GM12878 (cell line): ENCODE measurements around the gene ACACA. TPM values are rescaled to one million over a fixed set of nuclear protein-coding genes. Genes with fewer than 3 reads are reported as not detected.

Experiments
- ASH2L ChIP-seq: fragments of 300-600, 200-600 bp; sonication (generic); IDR thresholded peaks from 2 replicates; pipeline ENCODE4 v1.6.1; 2017; ENCODE audit warnings: low read depth, mild to moderate bottlenecking, borderline replicate concordance
- ATF3 ChIP-seq: IDR thresholded peaks from 2 replicates; pipeline ENCODE4 v1.6.1; 2011; ENCODE audit warnings: low read depth, mild to moderate bottlenecking, low read length, moderate library complexity, borderline replicate concordance; ENCODE audit errors: extremely low read depth
- ATF7 ChIP-seq: fragments of 450-650 bp; IDR thresholded peaks from 2 replicates; pipeline ENCODE4 v1.6.1; 2016; ENCODE audit warnings: low read depth, mild to moderate bottlenecking
- CBX5 ChIP-seq: sonication (generic); IDR thresholded peaks from 2 replicates; pipeline ENCODE4 v1.6.1; 2016; ENCODE audit warnings: low read depth, moderate library complexity, mild to moderate bottlenecking, inconsistent platforms
- CEBPZ ChIP-seq: fragments of 150-350 bp; IDR thresholded peaks from 2 replicates; pipeline ENCODE4 v1.6.1; 2016; ENCODE audit warnings: low read depth, low read length
- HCFC1 ChIP-seq: fragments of 150-350 bp; IDR thresholded peaks from 2 replicates; pipeline ENCODE4 v1.6.1; 2014; ENCODE audit warnings: low read length
- NFXL1 ChIP-seq: fragments of 450-650 bp; IDR thresholded peaks from 2 replicates; pipeline ENCODE4 v1.6.1; 2017; ENCODE audit warnings: antibody characterized with exemption, mild to moderate bottlenecking, borderline replicate concordance
- NFYB ChIP-seq: IDR thresholded peaks from 2 replicates; pipeline ENCODE4 v1.6.1; 2011; ENCODE audit warnings: low read depth, mild to moderate bottlenecking, low read length, improper control_type of control experiment, moderate library complexity; ENCODE audit not compliant: insufficient read depth
- NRF1 ChIP-seq: conservative IDR thresholded peaks from 2 replicates; pipeline ENCODE4 v1.6.1; 2011; ENCODE audit warnings: mild to moderate bottlenecking, low read depth, low read length, improper control_type of control experiment
- PKNOX1 ChIP-seq: fragments of 450-650 bp; IDR thresholded peaks from 2 replicates; pipeline ENCODE4 v1.6.1; 2016; ENCODE audit warnings: mild to moderate bottlenecking
- POLR2A ChIP-seq: IDR thresholded peaks from 2 replicates; pipeline ENCODE4 v1.6.1; 2011; ENCODE audit warnings: low read depth, mild to moderate bottlenecking, low read length
- POLR2AphosphoS5 ChIP-seq: IDR thresholded peaks from 2 replicates; pipeline ENCODE4 v1.6.1; 2011; ENCODE audit warnings: mild to moderate bottlenecking, low read length, inconsistent platforms
- RCOR1 ChIP-seq: conservative IDR thresholded peaks from 2 replicates; pipeline ENCODE4 v1.6.1; 2012; ENCODE audit warnings: low read depth, low read length, improper control_type of control experiment
- SMAD1 ChIP-seq: fragments of 450-650 bp; IDR thresholded peaks from 2 replicates; pipeline ENCODE4 v1.6.1; 2018; ENCODE audit warnings: mild to moderate bottlenecking, low read depth; ENCODE audit not compliant: partially characterized antibody
- SP1 ChIP-seq: IDR thresholded peaks from one replicate; pipeline ENCODE4 v1.6.1; 2011; ENCODE audit warnings: low read depth, low read length
- SREBF1 ChIP-seq: IDR thresholded peaks from 2 replicates; pipeline ENCODE4 v1.6.1; 2012; ENCODE audit warnings: mild to moderate bottlenecking, low read length
- SUPT20H ChIP-seq: IDR thresholded peaks from 2 replicates; pipeline ENCODE4 v1.6.1; 2011; ENCODE audit warnings: low read depth, mild to moderate bottlenecking, low read length, moderate library complexity, borderline replicate concordance; ENCODE audit not compliant: control insufficient read depth
- WRNIP1 ChIP-seq: IDR thresholded peaks from 2 replicates; pipeline ENCODE4 v1.6.1; 2011; ENCODE audit warnings: low read depth, low read length, improper control_type of control experiment, borderline replicate concordance
- ZBTB33 ChIP-seq: fragments of 450-650 bp; IDR thresholded peaks from 2 replicates; pipeline ENCODE4 v1.6.1; 2017; ENCODE audit warnings: mild to moderate bottlenecking
- ZBTB40 ChIP-seq: fragments of 450-650 bp; IDR thresholded peaks from 2 replicates; pipeline ENCODE4 v1.6.1; 2016; ENCODE audit warnings: mild to moderate bottlenecking, moderate library complexity, borderline replicate concordance
- polyA plus RNA-seq, 11 experiments: library from polyadenylated mRNA; depleted of rRNA in 4 of 11; unstranded in 6 of 11; stranded (reverse) in 5 of 11; fragments of >200 nt; fragmentation: Nextera tagmentation in 4 of 11; fragmentation: Illumina TruSeq in 1 of 11; extraction: Ambion mirVana in 4 of 11; extraction: Trizol in 1 of 11; gene quantifications; 1 replicate in 1 of 11; 2 replicates in 10 of 11; pipeline versions ENCODE4 v1.2.1 to v1.2.3, GENCODE V29; 2011 to 2016; ENCODE audit warnings: inconsistent platforms in 2 of 11, missing spikeins in 2 of 11, low read depth in 1 of 11
- total RNA-seq, 4 experiments: library from RNA; depleted of rRNA in 3 of 4; stranded (reverse); fragments of >200 nt in 3 of 4; fragmentation: Illumina TruSeq in 1 of 4; extraction: Trizol in 1 of 4; gene quantifications; 2 replicates each; pipeline versions ENCODE4 v1.2.1 to v1.2.3, GENCODE V29; 2013 to 2021

The ACACA gene
- total and polyA plus RNA-seq, 10 of the 15 experiments (the other 5 are each of a cell fraction or from before 2014, with no cell fraction given): 12.9 to 74.2 (median 32.0) TPM

GRCh38 chr17:37430051-37430627 lies 23.5 kb upstream of the ACACA start (continued):
- TF ChIP-seq NRF1 (no peak), SUPT20H (no peak), RCOR1 (no peak), WRNIP1 (no peak), NFXL1 (no peak), CBX5 (no peak), ASH2L (no peak), SREBF1 (no peak), SP1 (no peak), SMAD1 (no peak), ZBTB33 (no peak), ATF7 (peak; percentile 98), POLR2A (no peak), ZBTB40 (no peak), CEBPZ (no peak), NFYB (no peak), ATF3 (no peak), HCFC1 (no peak), POLR2AphosphoS5 (no peak), PKNOX1 (no peak)
